NCI-H2029 treated with DMSO at 0.1 percent for 48 hours (cell line): Measurements from ENCODE around the gene CDH26.
A peak's percentile ranks its signal among the peaks of the same experiment; 100 is the strongest.

Experiments used
- DNase-seq: peaks from one replicate; lab custom pipeline; 2025; lab: John Stamatoyannopoulos, UW

CDH26 gene

DNA sequence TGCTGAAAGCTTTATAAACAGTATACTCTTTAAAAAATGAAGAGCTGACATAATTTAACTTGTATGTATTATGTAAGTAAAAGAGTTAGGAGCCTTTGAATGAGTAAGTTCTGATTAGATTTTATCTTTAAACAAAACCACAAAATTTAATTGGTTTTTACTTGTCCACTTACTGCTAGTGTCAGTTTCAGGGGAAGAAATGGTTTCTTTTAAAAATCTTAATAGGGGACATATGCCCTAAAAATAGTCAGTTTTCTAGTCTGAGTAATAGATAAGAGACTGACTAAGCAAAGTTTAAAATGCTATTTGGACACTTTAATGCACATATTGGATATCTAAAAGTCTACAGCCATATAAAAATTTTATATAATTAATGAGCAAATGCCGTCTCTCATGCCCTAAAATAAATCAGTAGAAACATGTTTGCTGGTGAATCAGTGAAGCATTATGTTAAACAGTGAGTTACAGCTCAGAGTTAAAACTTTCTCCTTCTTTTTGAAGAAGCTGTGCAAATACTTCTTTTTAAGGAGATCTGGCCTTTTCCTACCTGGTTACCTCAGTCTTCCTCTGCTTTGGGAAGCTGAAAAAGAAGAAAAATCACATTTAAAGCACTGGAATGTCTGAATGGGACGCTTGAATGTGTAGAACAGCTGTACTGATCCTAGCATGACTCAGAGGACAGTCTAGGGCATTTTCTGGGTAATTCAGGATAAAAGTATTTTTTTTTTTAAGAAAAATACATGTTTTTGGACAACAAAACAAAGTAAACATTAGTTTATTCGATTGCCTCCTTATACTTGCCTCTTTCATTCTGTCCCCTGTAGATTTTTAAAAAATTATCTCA lies 55.3 kb downstream of the CDH26 start:
- no peak for DNase-seq

- DNase-seq = no peak
These were observed 58.2 kb downstream of the CDH26 start for GRCh38 chr20:60016406-60016805.

- DNase-seq = no peak
These were observed 62.0 kb downstream of the CDH26 start for GRCh38 chr20:60020251-60020650.

- DNase-seq = no peak
These were observed 62.9 kb downstream of the CDH26 start for GRCh38 chr20:60021104-60021503.

- DNase-seq = no peak
These were observed 64.6 kb downstream of the CDH26 start for GRCh38 chr20:60022849-60023248.

DNA sequence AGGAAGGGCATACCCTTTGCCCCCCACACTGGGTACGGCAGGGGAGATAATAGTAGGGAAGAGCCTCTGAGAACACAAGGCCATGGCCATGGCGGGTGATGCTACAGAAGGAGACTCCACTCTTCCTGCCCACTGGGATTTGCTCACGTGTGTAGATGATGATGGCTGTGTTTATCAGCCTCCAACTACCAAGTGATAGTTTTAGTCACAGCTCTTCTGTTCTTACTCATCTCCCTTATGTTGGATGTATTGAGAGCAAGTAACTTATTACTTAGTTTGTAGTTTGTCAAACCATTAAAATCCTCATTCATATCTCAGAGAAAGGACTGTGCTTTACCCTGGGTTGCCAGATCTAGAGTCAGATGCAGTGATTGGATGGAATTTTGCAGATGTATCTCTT lies 66.0 kb downstream of the CDH26 start:
- no peak for DNase-seq

DNA sequence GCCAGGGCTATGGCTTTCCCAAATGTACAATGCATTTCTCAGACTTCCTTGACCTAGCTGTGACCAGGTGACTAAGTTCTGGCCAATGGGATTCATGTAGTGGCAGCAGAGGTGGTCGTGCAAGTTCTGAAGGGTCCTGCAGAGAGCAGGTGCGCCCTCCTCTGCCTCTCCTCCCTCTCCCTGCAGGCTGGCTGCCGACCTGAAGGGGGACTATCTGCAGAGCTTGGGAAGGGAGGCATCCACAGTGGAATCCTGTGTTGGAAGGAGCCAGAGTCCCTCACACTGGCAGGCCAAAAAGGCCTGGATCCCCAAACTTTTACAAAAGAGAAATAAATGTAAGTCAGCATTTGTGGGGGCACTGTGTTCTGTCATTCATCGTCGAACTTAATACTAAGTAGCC lies 66.6 kb downstream of the CDH26 start:
- DNase-seq = no peak

GRCh38 chr20:60026010-60026409 lies 67.8 kb downstream of the CDH26 start:
- no peak for DNase-seq

DNA sequence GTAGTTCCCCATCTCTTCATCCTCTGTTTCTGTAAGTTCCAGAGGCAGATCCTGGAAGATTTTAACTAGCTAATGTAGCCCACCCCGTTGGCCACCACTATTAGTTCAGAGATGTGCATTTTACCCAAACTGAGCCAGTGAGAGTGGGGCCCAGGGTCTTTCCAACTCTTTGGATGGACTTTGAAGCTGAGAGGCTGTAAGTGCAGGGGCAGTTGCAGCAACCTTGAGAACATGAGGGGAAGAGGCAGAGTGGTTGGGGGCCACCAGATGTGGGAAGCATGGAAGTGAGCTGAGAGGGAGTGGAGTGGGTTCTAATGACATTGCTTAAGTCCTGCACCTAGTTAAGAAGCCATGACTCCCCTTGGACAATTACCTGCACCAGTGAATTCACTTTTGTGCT lies 72.2 kb downstream of the CDH26 start:
- no peak for DNase-seq

DNA sequence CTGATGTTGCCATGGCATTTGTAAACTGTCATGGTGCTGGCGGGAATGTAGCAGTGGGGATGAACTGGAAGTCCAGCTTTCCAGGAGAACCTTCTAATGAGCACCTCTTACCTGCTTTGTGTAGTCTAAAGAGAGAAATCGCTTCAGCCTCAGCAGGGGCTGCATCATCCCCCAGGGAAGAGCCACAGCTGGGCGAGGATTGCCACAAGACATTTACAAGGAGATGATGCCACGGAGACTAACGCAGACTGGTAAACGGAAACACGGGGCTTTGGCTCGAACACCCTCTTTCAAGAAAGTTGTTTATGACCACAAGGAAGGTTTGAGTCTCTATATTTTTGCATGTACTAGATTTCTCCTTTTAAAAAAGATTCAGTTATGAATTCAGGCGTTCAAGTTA lies 72.9 kb downstream of the CDH26 start:
- DNase-seq = no peak

DNA sequence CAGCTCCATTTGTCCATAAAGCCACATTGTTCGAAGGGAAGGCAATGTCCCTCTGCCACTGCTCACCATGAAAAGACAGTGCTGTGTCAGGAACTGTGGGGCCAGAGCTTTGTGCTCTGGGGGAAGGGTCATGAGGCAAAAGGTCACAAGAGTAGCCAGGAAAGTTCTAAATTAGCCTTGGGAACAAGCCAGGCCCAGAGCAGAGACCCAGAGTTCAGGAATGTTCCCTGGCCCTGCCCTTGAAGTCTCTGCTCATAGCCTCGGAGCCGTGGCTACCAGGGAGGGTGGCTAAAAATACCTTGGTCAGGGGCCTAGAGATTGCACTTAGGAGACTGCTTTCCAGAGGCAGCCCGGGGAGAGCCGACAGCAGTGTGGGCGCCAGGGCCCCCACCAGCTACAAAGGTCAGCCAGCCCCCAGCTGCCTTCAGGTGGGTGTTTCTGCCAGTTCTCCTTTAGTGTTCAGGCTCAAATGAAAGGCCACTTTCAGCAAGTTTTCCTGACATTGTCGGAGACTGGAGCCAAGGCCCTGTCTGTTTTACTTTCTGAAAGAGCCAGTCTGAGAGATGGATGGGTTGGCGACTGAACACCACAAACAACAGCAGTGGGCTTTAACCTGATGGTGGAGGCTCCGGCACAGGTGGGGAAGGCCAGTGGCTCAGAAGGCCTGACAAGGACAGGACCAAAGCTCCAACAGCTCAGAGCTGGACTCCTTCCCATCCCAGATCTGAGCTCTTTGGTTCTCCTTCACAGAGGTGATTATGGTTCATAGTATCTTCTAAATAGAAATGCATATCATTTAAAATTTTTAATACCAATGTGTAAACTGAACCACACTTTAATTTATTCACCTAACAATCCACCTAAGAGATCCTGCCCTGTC lies 76.2 kb downstream of the CDH26 start:
- DNase-seq = no peak

GRCh38 chr20:60035486-60035885 lies 77.3 kb downstream of the CDH26 start:
- DNase-seq = no peak

GRCh38 chr20:60036346-60036745 lies 78.1 kb downstream of the CDH26 start:
- no peak for DNase-seq

GRCh38 chr20:60036746-60037499 lies 78.7 kb downstream of the CDH26 start:
- DNase-seq = no peak

DNA sequence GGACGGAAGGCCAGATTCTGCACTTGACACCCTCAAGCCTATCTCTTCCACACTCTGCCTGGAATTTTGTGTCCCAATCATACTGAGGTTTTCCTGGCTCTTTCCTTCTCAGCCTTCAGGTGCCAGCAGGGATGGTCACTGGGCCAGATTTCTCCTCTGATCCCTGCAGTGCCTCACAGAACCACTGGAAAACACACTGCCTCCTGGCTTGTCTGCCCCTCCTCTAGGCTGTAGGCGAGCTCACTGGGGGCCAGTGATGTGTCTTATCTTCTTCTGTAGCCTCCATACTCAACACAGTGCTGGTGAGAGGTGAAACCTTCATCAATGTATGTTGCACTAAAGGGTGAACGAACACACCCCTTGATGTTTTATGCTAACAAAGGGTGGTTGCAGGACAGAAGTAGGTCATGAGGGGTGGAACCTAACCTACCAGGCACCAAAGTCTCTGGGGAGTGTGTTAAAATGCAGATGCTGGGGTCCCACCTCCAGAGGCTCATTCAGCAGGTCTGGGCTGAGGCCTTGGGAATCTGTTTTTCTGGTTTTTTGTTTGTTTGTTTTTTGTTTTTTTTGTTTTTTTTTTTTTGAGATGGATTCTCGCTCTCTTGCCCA lies 80.3 kb downstream of the CDH26 start:
- no peak for DNase-seq

- DNase-seq = no peak
These were observed 81.3 kb downstream of the CDH26 start for GRCh38 chr20:60039526-60039925.

DNA sequence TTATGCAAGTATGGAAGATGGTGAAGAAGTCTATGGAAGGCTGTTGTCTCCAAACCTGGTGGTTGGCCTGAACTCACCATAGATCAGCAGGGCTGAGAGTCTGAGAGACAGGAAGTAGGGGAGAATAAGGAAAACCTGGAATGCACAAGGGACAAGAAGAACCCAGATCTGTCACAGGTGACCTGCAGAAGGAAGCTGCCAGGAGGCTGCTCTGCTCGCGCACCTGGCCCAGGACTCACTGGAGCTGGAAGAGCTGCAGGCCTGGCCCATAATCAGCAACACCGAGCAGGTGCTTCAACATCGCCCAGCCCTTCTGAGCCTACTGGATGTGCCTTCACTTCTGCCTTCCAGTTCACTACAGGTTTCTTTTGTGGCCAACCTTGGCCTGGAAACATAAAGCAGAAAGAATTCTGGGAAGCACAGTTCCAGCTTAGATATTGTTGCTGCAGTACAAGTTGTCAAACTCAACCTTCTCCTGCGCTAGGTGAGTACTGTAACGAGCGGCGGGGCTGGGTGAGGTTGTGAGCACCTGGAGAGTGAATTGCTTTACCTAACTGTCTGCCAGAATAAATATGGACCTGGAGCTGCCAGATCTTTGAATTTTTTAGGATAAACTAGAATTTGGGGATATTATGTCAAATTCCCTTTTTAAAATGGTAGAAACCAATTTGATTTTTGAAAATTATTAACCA lies 82.4 kb downstream of the CDH26 start:
- peak; percentile 70 for DNase-seq

- DNase-seq = peak; percentile 35
These were observed 83.4 kb downstream of the CDH26 start for GRCh38 chr20:60041436-60042165.

DNA sequence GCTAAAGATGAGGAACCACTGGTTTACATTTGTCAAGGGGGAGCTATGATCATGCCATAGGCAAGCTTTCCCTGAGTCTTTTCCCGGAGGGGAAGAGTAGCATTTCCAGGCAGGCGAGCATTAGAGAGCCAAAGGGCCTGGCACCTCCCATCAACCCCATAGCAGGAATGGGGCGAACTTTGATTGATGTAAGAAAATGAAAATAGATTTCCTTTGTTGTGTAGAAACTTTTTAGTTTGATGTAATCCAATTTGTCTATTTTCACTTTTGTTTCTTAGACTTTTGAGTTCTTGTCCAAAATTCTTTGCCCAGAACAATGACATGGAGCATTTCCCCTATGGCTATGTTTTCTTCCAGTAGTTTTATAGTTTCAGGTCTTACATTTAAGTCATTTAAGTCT lies 85.2 kb downstream of the CDH26 start:
- DNase-seq = no peak

DNA sequence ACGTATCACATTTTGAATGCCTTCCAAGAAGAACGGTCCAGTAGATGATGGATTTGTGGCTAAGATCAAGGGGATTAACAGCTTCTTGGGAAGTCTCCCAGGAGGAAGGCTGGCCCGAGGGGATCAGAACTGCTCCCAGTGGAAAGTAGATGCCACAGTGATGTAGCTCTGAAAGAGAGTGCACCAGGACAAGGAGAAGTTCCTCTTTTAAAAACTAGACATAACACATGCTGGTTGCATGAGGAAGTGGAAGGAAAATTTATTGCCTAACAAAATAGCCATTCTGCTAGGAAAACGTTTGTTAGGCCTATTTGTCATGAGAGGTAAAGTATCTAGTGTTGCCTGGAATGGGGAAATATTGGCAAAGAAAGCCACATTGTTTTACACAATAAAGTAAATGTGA lies 87.8 kb downstream of the CDH26 start:
- DNase-seq = no peak

GRCh38 chr20:60046436-60046835 lies 88.2 kb downstream of the CDH26 start:
- DNase-seq = no peak
